Neural cell (in vitro differentiated cells): ENCODE results near the gene MRTFB.

Experiments
- CTCF ChIP-seq: fragments of 450-650 bp; IDR thresholded peaks from 2 replicates; pipeline ENCODE4 v1.5.1; 2014; ENCODE audit warnings: antibody characterized with exemption, mild to moderate bottlenecking, moderate library complexity; ENCODE audit not compliant: poor library complexity, severe bottlenecking
- EZH2 ChIP-seq: fragments of 200-600, 300-800 bp; shearing (Covaris generic), sonication (generic); IDR thresholded peaks from 2 replicates; pipeline ENCODE4 v1.6.1; 2014; ENCODE audit warnings: antibody characterized with exemption, low read length, borderline replicate concordance, mild to moderate bottlenecking; ENCODE audit not compliant: insufficient read depth, poor library complexity, severe bottlenecking
- POLR2AphosphoS5 ChIP-seq: IDR thresholded peaks from 2 replicates; pipeline ENCODE4 v1.6.1; 2012
- REST ChIP-seq: IDR thresholded peaks from 2 replicates; pipeline ENCODE4 v1.6.1; 2012; ENCODE audit warnings: borderline replicate concordance
- SMC3 ChIP-seq: fragments of 450-650 bp; conservative IDR thresholded peaks from 2 replicates; pipeline ENCODE4 v1.6.1; 2014; ENCODE audit warnings: antibody characterized with exemption, mild to moderate bottlenecking, moderate library complexity; ENCODE audit not compliant: poor library complexity

- TF ChIP-seq CTCF (no peak), REST (no peak), EZH2 (no peak), POLR2AphosphoS5 (no peak), SMC3 (no peak)
Measured at GRCh38 chr16:14128097-14128496, 57.0 kb downstream of the MRTFB start.
